Keratinocyte (primary cell): ENCODE data around the gene ITSN1. TPM values are rescaled to one million over a fixed set of nuclear protein-coding genes. Genes with fewer than 3 reads are reported as not detected.
A peak's percentile ranks its signal among the peaks of the same experiment; 100 is the strongest.

Source experiments
- DNase-seq: peaks from one replicate; pipeline ENCODE4 v3.0.0-alpha.2; 2011; ENCODE audit warnings: low read depth, missing footprints, low spot score
- FAIRE-seq: peaks from 2 replicates; lab custom pipeline; 2011; peaks lifted over from hg19 to GRCh38; lab: Jason Lieb, UNC
- H2AFZ ChIP-seq: 2 replicates; pipeline ENCODE4 v1.6.0; 2012; ENCODE audit warnings: low read length, control low read depth, inconsistent platforms; ENCODE audit not compliant: control insufficient read depth
- H3K27ac ChIP-seq: 2 replicates; pipeline ENCODE4 v1.5.1; 2011; ENCODE audit warnings: low read length; ENCODE audit not compliant: control insufficient read depth, insufficient read depth
- H3K27me3 ChIP-seq: 3 replicates; pipeline ENCODE4 v1.6.0; 2011; ENCODE audit warnings: low read length; ENCODE audit not compliant: control insufficient read depth, insufficient read depth; ENCODE audit errors: extremely low read depth
- H3K36me3 ChIP-seq, 2 experiments: 2 replicates in 1 of 2; 3 replicates in 1 of 2; pipeline ENCODE4 v1.5.1; 2011; ENCODE audit warnings: low read length in 2 of 2, mild to moderate bottlenecking in 1 of 2; ENCODE audit not compliant: control insufficient read depth in 2 of 2, insufficient read depth in 2 of 2; ENCODE audit errors: extremely low read depth in 1 of 2
- H3K4me1 ChIP-seq: 3 replicates; pipeline ENCODE4 v1.5.1; 2011; ENCODE audit warnings: low read length; ENCODE audit not compliant: control insufficient read depth, insufficient read depth; ENCODE audit errors: extremely low read depth
- H3K4me2 ChIP-seq: 3 replicates; pipeline ENCODE4 v1.6.0; 2011; ENCODE audit warnings: low read depth, low read length; ENCODE audit not compliant: control insufficient read depth, insufficient read depth; ENCODE audit errors: extremely low read depth
- H3K4me3 ChIP-seq, 3 experiments: fragments of 200-600 bp in 1 of 3; sonication (generic) in 1 of 3; 2 replicates in 2 of 3; 3 replicates in 1 of 3; pipeline ENCODE4 v1.5.1; 2011 to 2016; ENCODE audit warnings: low read length in 3 of 3, mild to moderate bottlenecking in 3 of 3, control low read depth in 2 of 3, inconsistent platforms in 1 of 3, low read depth in 1 of 3, mixed read lengths in 1 of 3, mixed run types in 1 of 3, moderate library complexity in 1 of 3; ENCODE audit not compliant: control insufficient read depth in 2 of 3, insufficient read depth in 2 of 3; ENCODE audit errors: extremely low read depth in 1 of 3
- H3K79me2 ChIP-seq: 2 replicates; pipeline ENCODE4 v1.6.0; 2012; ENCODE audit warnings: low read length; ENCODE audit not compliant: control insufficient read depth, insufficient read depth
- H3K9ac ChIP-seq: 3 replicates; pipeline ENCODE4 v1.6.0; 2011; ENCODE audit warnings: low read length; ENCODE audit not compliant: control insufficient read depth, insufficient read depth; ENCODE audit errors: extremely low read depth
- H3K9me1 ChIP-seq: 3 replicates; pipeline ENCODE4 v1.6.0; 2011; ENCODE audit warnings: low read length; ENCODE audit not compliant: control insufficient read depth, insufficient read depth; ENCODE audit errors: extremely low read depth
- H3K9me3 ChIP-seq: 2 replicates; pipeline ENCODE4 v1.5.1; 2012; ENCODE audit warnings: low read depth, low read length; ENCODE audit not compliant: control insufficient read depth
- H4K20me1 ChIP-seq: 3 replicates; pipeline ENCODE4 v1.6.0; 2011; ENCODE audit warnings: low read length; ENCODE audit not compliant: control insufficient read depth, insufficient read depth; ENCODE audit errors: extremely low read depth
- CTCF ChIP-seq, 3 experiments: IDR thresholded peaks in 1 of 3; conservative IDR thresholded peaks in 1 of 3; optimal IDR thresholded peaks in 1 of 3; 2 replicates in 2 of 3; 3 replicates in 1 of 3; pipeline versions ENCODE3 to v1.5.1; 2011; ENCODE audit warnings: low read length in 3 of 3, mild to moderate bottlenecking in 3 of 3, moderate library complexity in 2 of 3, control low read depth in 1 of 3, inconsistent platforms in 1 of 3; ENCODE audit not compliant: insufficient read depth in 2 of 3; ENCODE audit errors: extremely low read depth in 1 of 3
- EZH2 ChIP-seq: IDR thresholded peaks from one replicate; pipeline ENCODE4 v1.6.1; 2012; ENCODE audit warnings: inconsistent platforms, mild to moderate bottlenecking, low read length, moderate library complexity
- dilution Hi-C: fragments of 300-500 bp; cut with MboI; formaldehyde crosslinking; loops from one replicate; pipeline ENCODE4 v1.7.0; 2020; ENCODE audit warnings: low sequenced_read_pairs; ENCODE audit not compliant: extremely low pct_ligation_motif_present
- polyA plus RNA-seq, 5 experiments: library from polyadenylated mRNA; depleted of rRNA in 3 of 5; stranded (reverse) in 3 of 5; stranded (forward) in 1 of 5; unstranded in 1 of 5; fragments of >200 nt; gene quantifications; 1 replicate in 1 of 5; 2 replicates in 3 of 5; 3 replicates in 1 of 5; pipeline versions ENCODE4 v1.2.1 to v1.2.3, GENCODE V29; 2011 to 2012; ENCODE audit warnings: missing spikeins in 2 of 5, low read depth in 1 of 5, low replicate concordance in 1 of 5

ITSN1 gene
- polyA plus RNA-seq, 1 donor (not counting 4 experiments of a cell fraction or from before 2014, with no cell fraction given) = 34.3 TPM

GRCh38 chr21:33684923-33685560, 42.7 kb downstream of the ITSN1 start:
- Histone ChIP-seq H4K20me1 (no peaks in the 10 kb centered on the region), H3K4me3 (peak overlapping the region in 2 of 3 experiments; percentile 52 to 57), H3K4me2 (peak overlapping the region; percentile 97), H3K4me1 (peaks cover 42% of the 10 kb centered on the region), H3K9me1 (no peaks in the 10 kb centered on the region), H3K27ac (peak overlapping the region; percentile 94), H3K36me3 (no peaks in the 10 kb centered on the region), H3K27me3 (no peaks in the 10 kb centered on the region), H3K79me2 (peaks cover 70% of the 10 kb centered on the region), H2AFZ (peak overlapping the region; percentile 10), H3K9me3 (no peaks in the 10 kb centered on the region), H3K9ac (peak overlapping the region; percentile 70)
- dilution Hi-C loops = no loop called here
- FAIRE-seq (no peak), DNase-seq (no peak)
- TF ChIP-seq CTCF (optimal IDR thresholded peaks at IDR 0.05 in 1 of 3, IDR thresholded peaks at IDR 0.05 in 1 of 3, conservative IDR thresholded peaks at IDR 0.05 in 1 of 3; ENCODE audit: extremely low read depth in 1 of 3, insufficient read depth in 2 of 3, low read length in 3 of 3) = no peak
- no peak for TF ChIP-seq EZH2

GRCh38 chr21:33685613-33686197, 43.4 kb downstream of the ITSN1 start:
- peak overlapping the region in 2 of 3 experiments; percentile 52 to 57 for H3K4me3 ChIP-seq

More at GRCh38 chr21:33685613-33686197, 43.4 kb downstream of the ITSN1 start:
- peaks cover 65% of the 10 kb centered on the region for H3K79me2 ChIP-seq
- H3K9me1 ChIP-seq = no peaks in the 10 kb centered on the region
- DNase-seq = no peak
- peaks cover 42% of the 10 kb centered on the region for H3K4me1 ChIP-seq
- TF ChIP-seq EZH2 = no peak
- TF ChIP-seq CTCF (optimal IDR thresholded peaks at IDR 0.05 in 1 of 3, IDR thresholded peaks at IDR 0.05 in 1 of 3, conservative IDR thresholded peaks at IDR 0.05 in 1 of 3; ENCODE audit: extremely low read depth in 1 of 3, insufficient read depth in 2 of 3, low read length in 3 of 3) = no peak
- no peaks in the 10 kb centered on the region for H3K36me3 ChIP-seq
- no peaks in the 10 kb centered on the region for H4K20me1 ChIP-seq
- peak overlapping the region; percentile 94 for H3K27ac ChIP-seq
- H3K9ac ChIP-seq = peak overlapping the region; percentile 70
- dilution Hi-C loops = no loop called here
- peak overlapping the region; percentile 97 for H3K4me2 ChIP-seq
- H3K27me3 ChIP-seq = no peaks in the 10 kb centered on the region
- no peak overlapping the region for H2AFZ ChIP-seq
- peak; percentile 61 for FAIRE-seq
- no peaks in the 10 kb centered on the region for H3K9me3 ChIP-seq
